Stomach (tissue), 4 donors: ENCODE results near the gene MS4A6A.

Experiments used
- CTCF ChIP-seq, 7 experiments: fragments of 450-650 bp in 4 of 7; fragments of 200-600 bp in 3 of 7; sonication (generic) in 3 of 7; IDR thresholded peaks; one replicate each; pipeline ENCODE4 v1.5.1; 2016 to 2019; ENCODE audit warnings: antibody characterized with exemption in 7 of 7, control low read depth in 2 of 7, mild to moderate bottlenecking in 1 of 7
- EP300 ChIP-seq: sonication (generic); formaldehyde crosslinking; IDR thresholded peaks from one replicate; pipeline ENCODE4 v1.6.1; 2017; ENCODE audit warnings: antibody characterized with exemption
- POLR2A ChIP-seq, 4 donors: fragments of 450-650 bp; IDR thresholded peaks; one replicate each; pipeline ENCODE4 v1.6.1; 2016; ENCODE audit warnings: antibody characterized with exemption in 4 of 4, control low read depth in 2 of 4, mild to moderate bottlenecking in 1 of 4, moderate library complexity in 1 of 4
- POLR2AphosphoS5 ChIP-seq, 3 donors: sonication (generic); formaldehyde crosslinking; IDR thresholded peaks; one replicate each; pipeline ENCODE4 v1.6.1; 2016; ENCODE audit warnings: antibody characterized with exemption in 3 of 3

- TF ChIP-seq CTCF (IDR thresholded peaks at IDR 0.05) (no peak), POLR2A (IDR thresholded peaks at IDR 0.05) (no peak), EP300 (no peak), POLR2AphosphoS5 (IDR thresholded peaks at IDR 0.05) (no peak)
These were observed 21.8 kb downstream of the MS4A6A start for GRCh38 chr11:60161107-60161506.
